ENCODE results near the gene ANGPTL2. TPM values are rescaled to one million over a fixed set of nuclear protein-coding genes. Genes with fewer than 3 reads are reported as not detected.

ANGPTL2 gene
- total and polyA plus RNA-seq, 9 of the 15 experiments (the other 6 are each of a cell fraction or from before 2014, with no cell fraction given): not detected

DNA sequence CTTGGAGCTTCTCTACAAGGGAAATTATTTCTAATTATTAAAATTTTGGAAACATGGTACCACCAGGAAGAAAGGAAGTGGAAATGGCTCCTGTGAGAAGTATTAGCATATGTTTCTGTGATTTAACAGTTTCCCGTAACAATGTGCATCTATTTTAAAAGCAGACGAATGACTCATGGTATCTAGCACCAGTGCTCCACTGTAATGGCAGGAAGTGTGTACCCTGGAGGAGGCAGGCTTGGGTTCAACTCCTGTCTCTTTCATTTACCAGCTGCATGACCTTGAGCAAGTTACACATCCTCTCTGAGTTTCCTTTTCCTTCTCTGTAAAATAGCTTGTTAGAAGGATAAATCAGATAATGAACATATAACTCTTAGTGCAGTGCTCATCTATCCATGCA is 41.0 kb upstream of the ANGPTL2 start:
- no peaks in the 10 kb centered on the region for H3K27me3 ChIP-seq (ENCODE audit: control insufficient read depth in 2 of 2, insufficient read depth in 2 of 2, low read length in 2 of 2)
- H3K9me3 ChIP-seq (replicated peaks; ENCODE audit: control insufficient read depth, insufficient read depth, low read depth, low read length): no peaks in the 10 kb centered on the region
- intact Hi-C loops (cut with micrococcal nuclease): no loop called here
- H3K36me3 ChIP-seq (ENCODE audit: control insufficient read depth, insufficient read depth, low read length): no peaks in the 10 kb centered on the region
- no peaks in the 10 kb centered on the region for H3K79me2 ChIP-seq (ENCODE audit: control insufficient read depth, insufficient read depth, low read length)
- no peak overlapping the region for H3K4me3 ChIP-seq
- peak in 1 of 4 experiments; percentile 9 for DNase-seq (ENCODE audit: extremely low read depth in 1 of 4, low spot score in 3 of 4)
- ChIA-PET CTCF (ENCODE audit: low intra/inter-chr PET ratio) (no interaction called here), POLR2A (interaction anchor here (2.0 kb wide), 1 partner anchor 13 kb away, joined by 7 read pairs; no protein-coding TSS in a partner anchor)
- H3K4me2 ChIP-seq (ENCODE audit: insufficient read depth, low read length): no peak overlapping the region
- no TSS peak for BruUV-seq (replicated peaks)
- H4K20me1 ChIP-seq (replicated peaks; ENCODE audit: control insufficient read depth, insufficient read depth, low read length): 0 out of 2 replicates have a peak, but pooled peaks cover 3% of the 10 kb centered on the region
- no peak for ATAC-seq
- in situ Hi-C loops (cut with MboI): no loop called here
- FAIRE-seq: no peak
- H3K9ac ChIP-seq (ENCODE audit: insufficient read depth in 1 of 2, low read depth in 2 of 2, low read length in 2 of 2): no peak overlapping the region
- no peaks in the 10 kb centered on the region for H3K9me1 ChIP-seq (ENCODE audit: control insufficient read depth, insufficient read depth, low read length)
- H3K27ac ChIP-seq (ENCODE audit: extremely low read depth, low read depth, low read length): no peak overlapping the region
- no peak overlapping the region for H2AFZ ChIP-seq (ENCODE audit: low read depth, low read length)
- WGBS (ENCODE audit: insufficient coverage, low coverage, missing lambda C conversion rate): 3% methylated on average over 2 of the region's 2 CpGs
- H3K4me1 ChIP-seq (replicated peaks in 1 of 2; ENCODE audit: control insufficient read depth in 2 of 2, insufficient read depth in 2 of 2, low read length in 2 of 2): peaks cover 10 to 19% of the 10 kb centered on the region in 2 experiments; a peak in 4 of 5 replicates
- TF ChIP-seq BCL6 (CRISPR knock-in tag; IDR thresholded peaks at IDR 0.05): no peak
- TF ChIP-seq, protein P1, sequence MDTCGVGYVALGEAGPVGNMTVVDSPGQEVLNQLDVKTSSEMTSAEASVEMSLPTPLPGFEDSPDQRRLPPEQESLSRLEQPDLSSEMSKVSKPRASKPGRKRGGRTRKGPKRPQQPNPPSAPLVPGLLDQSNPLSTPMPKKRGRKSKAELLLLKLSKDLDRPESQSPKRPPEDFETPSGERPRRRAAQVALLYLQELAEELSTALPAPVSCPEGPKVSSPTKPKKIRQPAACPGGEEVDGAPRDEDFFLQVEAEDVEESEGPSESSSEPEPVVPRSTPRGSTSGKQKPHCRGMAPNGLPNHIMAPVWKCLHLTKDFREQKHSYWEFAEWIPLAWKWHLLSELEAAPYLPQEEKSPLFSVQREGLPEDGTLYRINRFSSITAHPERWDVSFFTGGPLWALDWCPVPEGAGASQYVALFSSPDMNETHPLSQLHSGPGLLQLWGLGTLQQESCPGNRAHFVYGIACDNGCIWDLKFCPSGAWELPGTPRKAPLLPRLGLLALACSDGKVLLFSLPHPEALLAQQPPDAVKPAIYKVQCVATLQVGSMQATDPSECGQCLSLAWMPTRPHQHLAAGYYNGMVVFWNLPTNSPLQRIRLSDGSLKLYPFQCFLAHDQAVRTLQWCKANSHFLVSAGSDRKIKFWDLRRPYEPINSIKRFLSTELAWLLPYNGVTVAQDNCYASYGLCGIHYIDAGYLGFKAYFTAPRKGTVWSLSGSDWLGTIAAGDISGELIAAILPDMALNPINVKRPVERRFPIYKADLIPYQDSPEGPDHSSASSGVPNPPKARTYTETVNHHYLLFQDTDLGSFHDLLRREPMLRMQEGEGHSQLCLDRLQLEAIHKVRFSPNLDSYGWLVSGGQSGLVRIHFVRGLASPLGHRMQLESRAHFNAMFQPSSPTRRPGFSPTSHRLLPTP (IDR thresholded peaks at IDR 0.05; ENCODE audit: borderline replicate concordance, extremely low read depth, insufficient read length): no peak
- TF ChIP-seq, protein P2, sequence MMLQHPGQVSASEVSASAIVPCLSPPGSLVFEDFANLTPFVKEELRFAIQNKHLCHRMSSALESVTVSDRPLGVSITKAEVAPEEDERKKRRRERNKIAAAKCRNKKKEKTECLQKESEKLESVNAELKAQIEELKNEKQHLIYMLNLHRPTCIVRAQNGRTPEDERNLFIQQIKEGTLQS (IDR thresholded peaks at IDR 0.05): peak; percentile 49; the same call in 1 of the 2 replicates
- TF ChIP-seq, protein P2 (CRISPR knock-in tag; conservative IDR thresholded peaks at IDR 0.05): no peak
- TF ChIP-seq ESRRA (IDR thresholded peaks at IDR 0.05; ENCODE audit: borderline replicate concordance, low read depth): 0 out of 2 replicates have a peak, but pooled peaks have one; percentile 16
- TF ChIP-seq, protein P3, sequence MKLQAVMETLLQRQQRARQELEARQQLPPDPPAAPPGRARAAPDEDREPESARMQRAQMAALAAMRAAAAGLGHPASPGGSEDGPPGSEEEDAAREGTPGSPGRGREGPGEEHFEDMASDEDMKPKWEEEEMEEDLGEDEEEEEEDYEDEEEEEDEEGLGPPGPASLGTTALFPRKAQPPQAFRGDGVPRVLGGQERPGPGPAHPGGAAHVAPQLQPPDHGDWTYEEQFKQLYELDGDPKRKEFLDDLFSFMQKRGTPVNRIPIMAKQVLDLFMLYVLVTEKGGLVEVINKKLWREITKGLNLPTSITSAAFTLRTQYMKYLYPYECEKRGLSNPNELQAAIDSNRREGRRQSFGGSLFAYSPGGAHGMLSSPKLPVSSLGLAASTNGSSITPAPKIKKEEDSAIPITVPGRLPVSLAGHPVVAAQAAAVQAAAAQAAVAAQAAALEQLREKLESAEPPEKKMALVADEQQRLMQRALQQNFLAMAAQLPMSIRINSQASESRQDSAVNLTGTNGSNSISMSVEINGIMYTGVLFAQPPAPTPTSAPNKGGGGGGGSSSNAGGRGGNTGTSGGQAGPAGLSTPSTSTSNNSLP (IDR thresholded peaks at IDR 0.05; ENCODE audit: borderline replicate concordance, low read depth, low read length): no peak
- no peak for TF ChIP-seq SMARCA4 (IDR thresholded peaks at IDR 0.05)
- no peak for TF ChIP-seq RBM17 (IDR thresholded peaks at IDR 0.05; ENCODE audit: borderline replicate concordance, low read depth, low read length)
- TF ChIP-seq, protein P4, sequence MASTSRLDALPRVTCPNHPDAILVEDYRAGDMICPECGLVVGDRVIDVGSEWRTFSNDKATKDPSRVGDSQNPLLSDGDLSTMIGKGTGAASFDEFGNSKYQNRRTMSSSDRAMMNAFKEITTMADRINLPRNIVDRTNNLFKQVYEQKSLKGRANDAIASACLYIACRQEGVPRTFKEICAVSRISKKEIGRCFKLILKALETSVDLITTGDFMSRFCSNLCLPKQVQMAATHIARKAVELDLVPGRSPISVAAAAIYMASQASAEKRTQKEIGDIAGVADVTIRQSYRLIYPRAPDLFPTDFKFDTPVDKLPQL (IDR thresholded peaks at IDR 0.05; ENCODE audit: extremely low read depth, insufficient read length): no peak
- no peak for TF ChIP-seq ZNF561 (CRISPR knock-in tag; conservative IDR thresholded peaks at IDR 0.05)
- peak; percentile 35; the same call in 1 of the 2 replicates for TF ChIP-seq FOSL1 (tag; conservative IDR thresholded peaks at IDR 0.05)
- no peak for TF ChIP-seq BMI1 (IDR thresholded peaks at IDR 0.05; ENCODE audit: low read length)
- no peak for TF ChIP-seq CTBP1 (IDR thresholded peaks at IDR 0.05; ENCODE audit: borderline replicate concordance)
- no peak for TF ChIP-seq CXXC5 (CRISPR knock-in tag; IDR thresholded peaks at IDR 0.05)

All from K562 (cell line).